PFSK-1 (cell line): ENCODE measurements around the gene RUNX1.

Source experiments
- FOXP2 ChIP-seq: optimal IDR thresholded peaks from 2 replicates; pipeline ENCODE3; 2011; ENCODE audit warnings: borderline replicate concordance, control low read depth, inconsistent platforms; ENCODE audit not compliant: insufficient read depth; ENCODE audit errors: extremely low read length, extremely low read depth
- POLR2AphosphoS5 ChIP-seq: IDR thresholded peaks from 2 replicates; pipeline ENCODE4 v1.6.1; 2012; ENCODE audit warnings: low read depth, mild to moderate bottlenecking, control low read depth, low read length, moderate library complexity
- SIN3A ChIP-seq: IDR thresholded peaks from 2 replicates; pipeline ENCODE4 v1.6.1; 2012; ENCODE audit warnings: mild to moderate bottlenecking, low read length, moderate library complexity, borderline replicate concordance; ENCODE audit not compliant: insufficient read depth
- TAF1 ChIP-seq: IDR thresholded peaks from 2 replicates; pipeline ENCODE4 v1.6.1; 2012; ENCODE audit warnings: low read length, control low read depth, borderline replicate concordance; ENCODE audit not compliant: insufficient read depth
- TF ChIP-seq, protein P1 (sequence below), 2 experiments: IDR thresholded peaks; 2 replicates each; pipeline versions ENCODE4 v1.6.1 to v1.8.0; 2011 to 2012; ENCODE audit warnings: low read depth in 2 of 2, low read length in 2 of 2, control low read depth in 1 of 2, inconsistent platforms in 1 of 2, mild to moderate bottlenecking in 1 of 2, moderate library complexity in 1 of 2; ENCODE audit not compliant: insufficient read depth in 1 of 2

RUNX1 gene

DNA sequence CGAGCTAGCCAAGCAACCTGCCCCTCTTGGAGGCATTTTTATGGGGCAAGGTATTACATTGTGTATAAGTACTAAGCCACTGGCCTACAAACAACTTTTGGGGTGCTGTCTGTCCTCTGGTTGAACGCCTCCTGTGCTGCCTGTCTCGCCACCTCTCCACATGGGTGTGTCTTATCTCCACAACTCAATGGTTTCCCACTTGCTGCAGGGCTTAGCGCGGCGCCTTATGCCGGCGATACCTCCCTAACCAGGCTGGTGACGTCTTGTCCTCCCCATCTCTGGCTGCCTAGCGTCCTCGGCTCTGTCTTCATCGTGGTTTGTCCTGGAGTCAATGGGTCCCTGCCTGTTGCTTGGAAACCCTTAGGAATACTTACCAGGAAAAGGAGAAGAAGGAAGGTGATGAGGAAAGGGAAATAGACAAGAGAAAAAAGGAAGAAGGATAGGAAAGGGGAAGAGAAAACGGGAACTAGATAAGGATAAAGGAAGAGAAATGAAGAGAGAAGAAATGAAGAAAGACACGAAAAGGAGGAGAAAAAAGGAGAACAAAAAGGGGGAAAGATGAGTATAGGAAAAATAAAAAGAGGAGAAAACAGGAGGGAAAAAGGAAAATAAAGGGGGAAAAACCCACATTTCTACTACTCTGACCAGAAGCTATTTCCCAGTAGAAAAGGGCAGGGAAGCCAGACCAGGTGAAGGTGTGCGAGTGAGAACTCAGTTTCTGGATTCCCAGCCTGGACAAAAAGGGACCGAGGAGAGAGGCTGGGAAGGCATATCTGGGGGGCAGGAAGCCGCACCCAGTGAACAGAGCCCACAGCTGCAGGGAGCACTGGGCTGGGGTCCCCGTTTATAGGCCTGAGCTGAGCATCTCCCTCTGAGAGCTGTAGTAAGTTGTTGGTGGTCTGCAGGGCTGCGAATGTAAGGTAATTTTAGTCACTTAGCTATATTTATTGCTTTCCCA is 294.1 kb downstream of the RUNX1 start:
- TF ChIP-seq, protein P1, sequence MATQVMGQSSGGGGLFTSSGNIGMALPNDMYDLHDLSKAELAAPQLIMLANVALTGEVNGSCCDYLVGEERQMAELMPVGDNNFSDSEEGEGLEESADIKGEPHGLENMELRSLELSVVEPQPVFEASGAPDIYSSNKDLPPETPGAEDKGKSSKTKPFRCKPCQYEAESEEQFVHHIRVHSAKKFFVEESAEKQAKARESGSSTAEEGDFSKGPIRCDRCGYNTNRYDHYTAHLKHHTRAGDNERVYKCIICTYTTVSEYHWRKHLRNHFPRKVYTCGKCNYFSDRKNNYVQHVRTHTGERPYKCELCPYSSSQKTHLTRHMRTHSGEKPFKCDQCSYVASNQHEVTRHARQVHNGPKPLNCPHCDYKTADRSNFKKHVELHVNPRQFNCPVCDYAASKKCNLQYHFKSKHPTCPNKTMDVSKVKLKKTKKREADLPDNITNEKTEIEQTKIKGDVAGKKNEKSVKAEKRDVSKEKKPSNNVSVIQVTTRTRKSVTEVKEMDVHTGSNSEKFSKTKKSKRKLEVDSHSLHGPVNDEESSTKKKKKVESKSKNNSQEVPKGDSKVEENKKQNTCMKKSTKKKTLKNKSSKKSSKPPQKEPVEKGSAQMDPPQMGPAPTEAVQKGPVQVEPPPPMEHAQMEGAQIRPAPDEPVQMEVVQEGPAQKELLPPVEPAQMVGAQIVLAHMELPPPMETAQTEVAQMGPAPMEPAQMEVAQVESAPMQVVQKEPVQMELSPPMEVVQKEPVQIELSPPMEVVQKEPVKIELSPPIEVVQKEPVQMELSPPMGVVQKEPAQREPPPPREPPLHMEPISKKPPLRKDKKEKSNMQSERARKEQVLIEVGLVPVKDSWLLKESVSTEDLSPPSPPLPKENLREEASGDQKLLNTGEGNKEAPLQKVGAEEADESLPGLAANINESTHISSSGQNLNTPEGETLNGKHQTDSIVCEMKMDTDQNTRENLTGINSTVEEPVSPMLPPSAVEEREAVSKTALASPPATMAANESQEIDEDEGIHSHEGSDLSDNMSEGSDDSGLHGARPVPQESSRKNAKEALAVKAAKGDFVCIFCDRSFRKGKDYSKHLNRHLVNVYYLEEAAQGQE (IDR thresholded peaks at IDR 0.05; ENCODE audit: insufficient read depth in 1 of 2, low read depth in 2 of 2, low read length in 2 of 2): no peak
- TF ChIP-seq FOXP2 (no peak), TAF1 (no peak), POLR2AphosphoS5 (no peak), SIN3A (no peak)

DNA sequence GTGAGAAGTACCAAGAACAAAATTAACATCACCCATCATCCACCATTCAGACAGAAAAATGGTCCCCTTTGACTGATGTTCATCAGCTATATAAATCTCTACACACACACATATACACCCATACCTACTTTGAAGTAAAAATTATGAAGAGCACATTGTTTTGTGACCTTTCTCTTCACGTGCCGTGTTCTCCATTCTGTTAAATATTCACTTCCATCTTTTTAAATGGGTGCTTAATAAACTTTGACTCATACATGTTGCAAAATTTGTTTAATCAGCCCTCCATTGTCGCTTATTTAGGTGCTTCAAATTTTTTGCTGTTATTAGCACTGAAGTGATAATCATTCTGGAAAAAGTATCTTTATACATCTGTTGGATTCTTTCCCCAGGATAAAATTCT is 300.2 kb downstream of the RUNX1 start:
- TF ChIP-seq TAF1 (no peak), SIN3A (no peak), FOXP2 (no peak), POLR2AphosphoS5 (no peak)
- TF ChIP-seq, protein P1 (IDR thresholded peaks at IDR 0.05; ENCODE audit: insufficient read depth in 1 of 2, low read depth in 2 of 2, low read length in 2 of 2): no peak

DNA sequence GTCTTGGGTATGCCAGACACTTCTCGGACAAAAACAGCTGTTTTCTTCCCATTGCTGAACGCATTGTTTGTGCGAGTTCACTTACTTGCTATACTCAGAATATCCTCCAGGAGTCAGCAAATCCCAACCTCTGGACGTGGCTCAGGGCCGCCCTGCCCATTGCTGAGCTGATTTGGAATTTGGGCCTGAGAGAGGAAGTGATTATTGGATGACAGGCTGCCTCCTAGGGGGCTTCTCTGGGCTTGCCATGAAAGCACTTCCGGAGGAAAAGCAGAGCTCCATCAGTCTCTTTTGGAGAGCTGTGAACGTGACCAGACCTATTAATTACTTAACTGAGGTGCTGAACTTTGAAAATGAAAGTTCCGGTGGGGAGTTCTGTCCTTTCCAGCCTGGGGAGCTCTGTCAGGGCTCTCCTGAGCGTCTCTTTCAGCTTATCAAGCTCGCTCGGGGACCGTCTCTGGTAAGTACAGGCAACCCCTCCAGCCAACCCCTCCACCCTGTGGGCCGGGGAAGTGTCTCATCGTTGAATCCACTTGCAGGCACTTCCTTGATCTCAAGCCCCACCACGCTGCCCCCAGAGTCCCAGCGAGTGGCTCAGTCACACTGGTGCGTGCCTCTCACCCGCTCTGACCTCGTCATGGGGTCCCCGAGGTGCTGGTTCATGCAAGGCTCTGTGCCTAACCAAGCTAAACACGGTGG is 303.4 kb downstream of the RUNX1 start:
- TF ChIP-seq, protein P1 (IDR thresholded peaks at IDR 0.05; ENCODE audit: insufficient read depth in 1 of 2, low read depth in 2 of 2, low read length in 2 of 2): 0 out of 4 replicates have a peak, but pooled peaks of 1 of the 2 experiments have one; percentile 10
- no peak for TF ChIP-seq FOXP2

DNA sequence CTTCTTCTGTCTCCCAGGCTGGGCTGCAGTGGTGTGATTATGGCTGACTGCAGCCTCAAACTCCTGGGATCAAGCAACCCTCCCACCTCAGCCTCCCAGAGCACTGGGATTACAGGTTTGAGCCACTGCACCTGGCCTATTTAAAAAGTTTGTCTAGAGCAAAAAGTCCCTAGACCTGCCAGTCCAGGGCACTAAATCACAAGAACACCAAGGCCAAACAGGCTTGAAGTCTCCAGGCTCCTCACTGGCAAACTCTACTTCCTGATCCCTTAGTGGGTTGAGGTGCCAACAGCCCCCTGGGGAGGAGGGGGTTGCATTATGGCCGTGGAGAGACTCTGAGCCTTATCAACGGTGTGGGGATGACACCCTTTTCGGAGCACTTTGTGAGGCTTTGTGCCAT is 304.3 kb downstream of the RUNX1 start:
- TF ChIP-seq POLR2AphosphoS5: no peak
- TF ChIP-seq FOXP2: no peak
- no peak for TF ChIP-seq TAF1
- TF ChIP-seq, protein P1 (IDR thresholded peaks at IDR 0.05; ENCODE audit: insufficient read depth in 1 of 2, low read depth in 2 of 2, low read length in 2 of 2): no peak
- TF ChIP-seq SIN3A: no peak
